Activated T-cell treated with anti-CD3 and anti-CD28 coated beads, Interleukin-2, amount 50 U/mL, for 72 hours (primary cell): ENCODE data around the gene PSG7. TPM values are rescaled to one million over a fixed set of nuclear protein-coding genes. Genes with fewer than 3 reads are reported as not detected.
"Not testable (repeated sequence)": the region's sequence is repeated elsewhere in the genome, so short reads cannot be mapped to it uniquely, and the experiment has no call there.

ENCODE experiments used
- ATAC-seq, 2 donors: fragments of 150-1000 bp; cut with Tn5 transposase; replicated peaks in 1 of 2; 2 replicates each; pipeline ENCODE4 v1.10.0; 2021; ENCODE audit warnings: moderate library complexity in 2 of 2, mild to moderate bottlenecking in 1 of 2
- DNase-seq, 2 donors: peaks; one replicate each; pipeline ENCODE4 v3.0.0; 2021 to 2022; ENCODE audit warnings: mixed read lengths in 1 of 2
- H3K27ac Mint-ChIP-seq: one replicate; pipeline ENCODE4 v1.8.0; 2022; ENCODE audit warnings: mild to moderate bottlenecking, moderate library complexity, mixed read lengths
- H3K27me3 Mint-ChIP-seq: one replicate; pipeline ENCODE4 v1.8.0; 2022; ENCODE audit warnings: low read depth, mixed read lengths
- H3K36me3 Mint-ChIP-seq, 2 donors: one replicate each; pipeline ENCODE4 v1.8.0; 2022; ENCODE audit warnings: mixed read lengths in 2 of 2, mild to moderate bottlenecking in 1 of 2; ENCODE audit not compliant: insufficient read depth in 2 of 2
- H3K4me1 Mint-ChIP-seq: one replicate; pipeline ENCODE4 v1.8.0; 2022; ENCODE audit warnings: low read depth, mixed read lengths
- H3K4me3 Mint-ChIP-seq, 2 donors: one replicate each; pipeline ENCODE4 v1.8.0; 2022; ENCODE audit warnings: mild to moderate bottlenecking in 2 of 2, mixed read lengths in 2 of 2, moderate library complexity in 2 of 2
- H3K9me3 Mint-ChIP-seq, 2 donors: one replicate each; pipeline ENCODE4 v1.8.0; 2022; ENCODE audit warnings: mixed read lengths in 2 of 2
- total RNA-seq, 2 donors: library from RNA; stranded (reverse); gene quantifications; one replicate each; pipeline ENCODE4 v1.2.3, GENCODE V29; 2022

PSG7 gene
- total RNA-seq, 2 donors from 2014 or later: not detected

DNA sequence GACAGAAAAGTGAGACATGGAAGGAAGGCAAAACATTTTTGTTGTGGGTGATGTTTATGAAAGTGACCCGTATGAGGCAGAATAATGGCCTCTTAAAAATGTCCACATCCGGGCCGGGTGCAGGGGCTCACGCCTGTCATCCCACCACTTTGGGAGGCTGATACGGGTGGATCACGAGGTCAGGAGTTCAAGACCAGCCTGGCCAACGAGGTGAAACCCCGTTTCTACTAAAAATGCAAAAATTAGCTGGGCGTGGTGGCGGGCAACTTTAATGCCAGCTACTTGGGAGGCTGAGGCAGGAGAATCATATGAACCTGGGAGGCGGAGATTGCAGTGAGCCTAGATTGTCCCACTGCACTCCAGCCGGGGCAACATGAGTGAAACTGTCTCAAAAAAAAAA, 37.3 kb downstream of the PSG7 start:
- H3K9me3 Mint-ChIP-seq, ATAC-seq, H3K36me3 Mint-ChIP-seq, H3K27ac Mint-ChIP-seq, H3K27me3 Mint-ChIP-seq, H3K4me1 Mint-ChIP-seq, DNase-seq, H3K4me3 Mint-ChIP-seq: not testable (repeated sequence)

DNA sequence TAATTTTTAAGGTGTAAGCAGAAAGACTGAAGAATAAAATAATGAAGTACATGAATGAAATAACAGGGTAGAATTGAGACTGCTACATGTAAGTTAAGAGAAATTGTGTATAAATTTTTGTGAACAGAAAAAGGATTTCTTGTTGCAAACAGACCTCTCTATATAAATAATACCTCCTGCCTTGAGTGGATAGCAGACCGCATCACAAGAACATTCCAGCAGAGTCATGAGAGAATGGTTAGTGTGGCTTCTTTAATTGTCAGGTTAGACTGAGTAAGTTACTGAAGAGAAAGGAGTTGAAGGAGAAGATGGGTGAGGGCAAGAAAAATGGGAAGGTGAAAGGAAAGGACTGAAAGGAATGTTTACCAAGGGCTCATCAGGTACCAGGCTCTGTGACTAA, 37.9 kb downstream of the PSG7 start:
- not testable (repeated sequence) for H3K36me3 Mint-ChIP-seq, H3K27ac Mint-ChIP-seq, H3K9me3 Mint-ChIP-seq, H3K4me1 Mint-ChIP-seq, H3K4me3 Mint-ChIP-seq, ATAC-seq, DNase-seq, H3K27me3 Mint-ChIP-seq

DNA sequence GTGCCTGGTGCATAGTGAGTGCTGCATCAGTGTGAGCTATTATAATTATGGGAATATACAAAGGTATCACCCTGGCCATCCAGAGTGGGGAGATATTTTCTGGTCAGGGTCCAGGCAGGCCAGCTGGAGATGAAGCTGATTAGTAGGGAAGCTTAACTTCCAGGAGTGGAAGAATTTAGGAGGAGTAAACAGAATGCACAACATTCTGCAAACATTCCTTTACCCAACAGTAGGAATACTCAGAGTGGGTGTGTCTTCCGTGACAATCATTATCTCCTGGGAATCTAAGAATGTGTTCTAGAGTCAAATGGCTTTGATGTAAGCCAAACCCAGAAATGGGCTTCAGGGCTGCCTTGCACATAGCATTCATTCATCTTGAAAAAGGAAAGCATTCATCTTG, 38.4 kb downstream of the PSG7 start:
- H3K27ac Mint-ChIP-seq, ATAC-seq, DNase-seq, H3K4me1 Mint-ChIP-seq, H3K4me3 Mint-ChIP-seq, H3K9me3 Mint-ChIP-seq, H3K36me3 Mint-ChIP-seq, H3K27me3 Mint-ChIP-seq: not testable (repeated sequence)

DNA sequence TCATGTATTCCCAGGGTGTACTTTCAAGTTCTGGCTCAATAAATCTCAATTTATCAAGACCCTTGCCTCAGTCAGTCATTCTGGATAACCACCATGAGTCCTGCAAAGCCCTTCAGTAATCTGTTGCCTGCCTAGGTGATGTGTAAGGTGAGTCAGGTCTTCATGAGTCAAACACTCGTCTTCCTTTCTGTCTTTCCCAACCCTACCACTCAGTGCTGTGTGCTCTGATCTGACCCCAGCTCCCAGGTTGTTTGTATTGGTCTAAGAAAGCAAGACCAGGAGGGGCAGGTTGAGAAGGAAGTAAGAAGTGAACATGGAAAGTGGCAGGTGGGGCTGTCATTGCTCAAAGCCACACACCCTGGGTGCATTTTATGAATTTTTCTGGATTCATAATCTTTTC, 39.3 kb downstream of the PSG7 start:
- H3K36me3 Mint-ChIP-seq, H3K27ac Mint-ChIP-seq, H3K27me3 Mint-ChIP-seq, ATAC-seq, H3K9me3 Mint-ChIP-seq, H3K4me3 Mint-ChIP-seq, H3K4me1 Mint-ChIP-seq, DNase-seq: not testable (repeated sequence)

DNA sequence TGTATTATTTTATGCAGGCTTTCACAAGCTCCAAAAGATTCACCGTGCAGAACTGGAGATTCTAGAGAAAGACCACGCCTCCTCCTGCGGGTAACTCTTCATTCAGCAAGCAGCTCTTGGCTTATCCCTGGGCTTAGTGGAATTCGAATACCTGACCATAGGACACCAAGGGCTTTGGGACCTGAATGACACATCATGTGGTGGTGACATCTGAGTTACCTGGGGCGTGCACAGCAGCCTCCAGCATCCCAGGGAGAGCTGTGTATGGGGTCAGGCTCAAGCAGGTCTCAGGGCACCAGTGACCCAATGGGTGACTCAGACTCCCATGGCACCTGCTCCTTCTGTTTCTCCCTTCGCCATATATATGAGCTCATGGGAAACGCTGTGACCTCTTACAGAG, 46.6 kb downstream of the PSG7 start:
- H3K4me3 Mint-ChIP-seq, H3K27me3 Mint-ChIP-seq, DNase-seq, ATAC-seq, H3K4me1 Mint-ChIP-seq, H3K27ac Mint-ChIP-seq, H3K9me3 Mint-ChIP-seq, H3K36me3 Mint-ChIP-seq: not testable (repeated sequence)

DNA sequence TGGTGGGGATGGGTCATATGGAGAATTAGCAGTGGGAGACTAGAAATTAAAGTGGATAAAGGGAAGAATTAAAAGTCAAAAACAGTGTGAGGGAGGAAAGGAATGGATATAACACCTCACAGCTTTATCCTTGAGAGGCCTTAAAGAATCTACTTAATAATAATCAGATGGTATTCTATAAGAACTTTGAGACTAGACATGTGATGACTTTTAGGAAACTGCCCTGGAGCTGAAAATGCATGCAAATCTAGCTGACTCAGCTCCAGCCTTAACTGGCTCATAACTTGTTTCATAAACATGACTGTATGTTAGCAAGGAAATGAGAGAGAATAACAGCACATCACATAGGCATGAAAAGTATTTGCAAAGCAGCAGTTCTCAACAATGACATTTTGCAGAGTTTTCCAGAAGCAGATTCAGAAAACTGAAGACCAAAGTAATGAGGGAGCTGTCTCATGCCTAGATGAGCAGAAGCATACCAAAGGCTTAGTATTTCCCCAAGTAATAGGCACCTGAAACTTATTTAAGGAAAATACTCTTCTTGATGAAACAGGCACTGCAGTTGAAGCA, 49.0 kb downstream of the PSG7 start:
- not testable (repeated sequence) for H3K4me3 Mint-ChIP-seq, H3K4me1 Mint-ChIP-seq, DNase-seq, H3K9me3 Mint-ChIP-seq, ATAC-seq, H3K27ac Mint-ChIP-seq, H3K36me3 Mint-ChIP-seq
- H3K27me3 Mint-ChIP-seq: peaks cover 17% of the 10 kb centered on the region

DNA sequence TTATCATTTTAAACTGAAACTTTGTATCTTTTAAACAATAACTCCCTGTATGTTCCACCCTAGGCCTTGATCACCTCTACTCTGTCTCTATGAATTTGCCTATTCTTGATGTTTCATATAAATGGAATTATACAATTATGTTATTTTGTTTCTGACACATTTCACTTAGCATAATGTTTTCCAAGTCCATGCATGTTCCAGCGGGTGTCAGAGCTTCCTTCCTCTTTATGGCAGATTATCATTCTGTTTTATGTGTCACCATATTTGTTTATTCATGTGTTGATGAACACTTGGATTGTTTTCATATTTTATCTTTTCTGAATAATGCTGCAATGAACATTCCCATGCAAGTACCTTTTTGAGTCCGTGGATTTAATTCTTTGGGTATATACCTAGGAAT, 54.3 kb downstream of the PSG7 start:
- H3K27ac Mint-ChIP-seq, H3K36me3 Mint-ChIP-seq, H3K4me1 Mint-ChIP-seq, H3K9me3 Mint-ChIP-seq, H3K4me3 Mint-ChIP-seq, DNase-seq, ATAC-seq: not testable (repeated sequence)
- peaks cover 17% of the 10 kb centered on the region for H3K27me3 Mint-ChIP-seq

DNA sequence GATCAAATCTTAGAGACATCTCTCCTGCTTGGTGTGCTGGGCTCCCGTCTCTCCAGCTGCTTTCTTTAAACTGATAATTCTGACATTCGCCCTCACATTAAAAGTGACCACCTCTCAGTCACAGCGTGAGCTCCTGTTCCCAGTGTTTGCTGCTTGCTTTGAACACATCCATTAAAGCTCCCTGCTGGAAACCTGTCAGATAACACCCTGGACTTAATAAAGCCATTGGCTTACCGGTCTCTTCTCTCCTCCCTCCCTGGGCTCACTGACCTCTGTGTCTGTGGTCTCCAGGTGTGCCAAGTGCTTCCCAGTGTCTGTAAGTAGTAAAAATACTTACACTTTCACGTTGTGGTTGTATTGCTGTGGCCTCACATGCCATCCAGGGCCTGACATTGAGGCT, 55.0 kb downstream of the PSG7 start:
- not testable (repeated sequence) for H3K27ac Mint-ChIP-seq, H3K4me1 Mint-ChIP-seq, DNase-seq, H3K4me3 Mint-ChIP-seq, ATAC-seq, H3K9me3 Mint-ChIP-seq, H3K36me3 Mint-ChIP-seq
- H3K27me3 Mint-ChIP-seq: peaks cover 17% of the 10 kb centered on the region

DNA sequence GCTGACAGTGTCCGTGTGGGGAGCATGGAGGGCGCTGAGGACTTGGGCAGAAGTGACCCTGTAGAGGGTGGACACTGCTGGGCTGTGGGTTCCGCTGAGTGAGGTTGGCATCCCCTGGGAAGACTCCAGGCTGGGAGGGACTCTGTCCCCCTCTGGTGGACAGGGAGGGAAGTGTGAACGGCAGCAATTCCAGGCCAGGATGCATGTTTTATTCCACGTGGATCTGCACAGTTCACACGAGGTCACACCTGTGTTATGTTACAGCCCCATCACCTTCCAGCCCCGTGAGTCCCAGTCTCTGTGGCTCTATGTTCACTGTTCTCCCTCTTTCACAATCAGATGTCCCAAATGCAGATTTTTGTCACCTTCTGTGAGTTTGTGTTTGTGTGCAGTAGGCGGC, 55.7 kb downstream of the PSG7 start:
- not testable (repeated sequence) for H3K27ac Mint-ChIP-seq, ATAC-seq, DNase-seq, H3K36me3 Mint-ChIP-seq, H3K9me3 Mint-ChIP-seq, H3K4me3 Mint-ChIP-seq, H3K4me1 Mint-ChIP-seq
- peaks cover 17% of the 10 kb centered on the region for H3K27me3 Mint-ChIP-seq

DNA sequence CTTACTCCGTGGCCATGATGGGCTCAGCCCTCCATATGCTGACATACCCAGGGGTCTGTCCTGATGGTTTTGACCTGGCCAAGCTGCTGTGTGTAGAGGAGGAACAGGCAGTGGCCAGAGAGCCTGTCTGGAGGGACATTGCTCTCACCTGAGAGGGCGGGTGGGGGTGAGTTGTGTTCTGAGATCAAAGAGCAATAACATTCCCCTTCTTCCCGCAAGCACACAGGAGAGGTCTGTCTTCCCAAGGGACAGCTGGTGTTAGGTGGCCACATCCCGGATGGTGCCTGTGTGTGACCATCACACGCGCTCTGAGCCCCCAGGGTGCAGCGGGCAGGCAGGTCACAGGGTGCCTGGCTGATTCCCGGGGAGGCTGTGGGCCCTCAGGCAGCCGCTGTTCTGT, 56.4 kb downstream of the PSG7 start:
- H3K36me3 Mint-ChIP-seq, H3K9me3 Mint-ChIP-seq, DNase-seq, H3K4me3 Mint-ChIP-seq, H3K27ac Mint-ChIP-seq, ATAC-seq, H3K4me1 Mint-ChIP-seq: not testable (repeated sequence)
- peaks cover 14% of the 10 kb centered on the region for H3K27me3 Mint-ChIP-seq

DNA sequence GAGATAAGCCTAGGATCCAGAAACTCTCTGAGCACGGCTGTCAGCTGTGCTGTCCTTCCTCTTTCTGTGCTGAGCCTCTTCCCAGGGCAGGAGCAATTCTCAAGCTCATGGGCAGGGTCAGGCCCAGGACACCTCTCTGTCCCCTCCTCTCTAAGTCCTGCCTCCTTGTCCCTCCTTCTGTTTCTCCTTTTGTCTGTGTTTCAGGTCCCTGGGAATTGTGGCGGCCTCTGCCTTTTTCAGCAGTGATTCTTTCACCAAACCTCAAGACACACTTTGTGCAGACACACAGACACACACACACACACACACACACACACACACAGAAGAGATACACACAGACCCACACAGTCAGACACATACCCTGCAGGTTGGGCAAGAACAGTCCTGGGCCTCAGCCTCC, 57.4 kb downstream of the PSG7 start, which contains the start of gene PSG1:
Gene PSG1, minus strand, starts transcription at position 101 of the 400 bp plus-strand sequence. CDS start 132 bp downstream, outside the sequence.
- Mint-ChIP-seq H3K27me3 (peaks cover 7% of the 10 kb centered on the region), H3K4me1 (no peaks in the 10 kb centered on the region), H3K9me3 (no peaks in the 10 kb centered on the region), H3K27ac (no peak within 1 kb of the TSS), H3K4me3 (no peak within 1 kb of the TSS), H3K36me3 (no peaks in the 10 kb centered on the region)
- no peak for ATAC-seq
- DNase-seq: no peak

DNA sequence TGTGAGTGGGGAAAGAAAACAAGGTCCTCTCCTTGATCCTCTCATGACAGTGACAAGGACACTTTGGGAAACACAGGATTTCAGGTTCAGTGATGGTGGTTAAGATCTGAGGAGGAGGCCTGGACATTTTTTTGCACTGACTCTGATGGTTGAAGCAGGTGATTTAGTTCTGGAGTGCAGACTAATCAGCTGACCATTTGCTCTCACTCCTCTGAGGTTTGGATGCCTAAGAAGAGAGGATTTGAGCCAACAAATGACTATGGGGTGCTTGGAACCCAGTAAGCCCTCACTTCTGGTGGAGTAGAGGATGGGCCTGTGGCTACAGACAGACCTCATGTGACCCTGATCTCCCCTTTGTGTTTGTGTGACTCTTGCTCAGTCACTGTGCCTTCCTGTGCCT, 60.4 kb downstream of the PSG7 start:
- not testable (repeated sequence) for H3K4me3 Mint-ChIP-seq, H3K9me3 Mint-ChIP-seq, H3K27me3 Mint-ChIP-seq, ATAC-seq, DNase-seq, H3K36me3 Mint-ChIP-seq, H3K27ac Mint-ChIP-seq, H3K4me1 Mint-ChIP-seq

DNA sequence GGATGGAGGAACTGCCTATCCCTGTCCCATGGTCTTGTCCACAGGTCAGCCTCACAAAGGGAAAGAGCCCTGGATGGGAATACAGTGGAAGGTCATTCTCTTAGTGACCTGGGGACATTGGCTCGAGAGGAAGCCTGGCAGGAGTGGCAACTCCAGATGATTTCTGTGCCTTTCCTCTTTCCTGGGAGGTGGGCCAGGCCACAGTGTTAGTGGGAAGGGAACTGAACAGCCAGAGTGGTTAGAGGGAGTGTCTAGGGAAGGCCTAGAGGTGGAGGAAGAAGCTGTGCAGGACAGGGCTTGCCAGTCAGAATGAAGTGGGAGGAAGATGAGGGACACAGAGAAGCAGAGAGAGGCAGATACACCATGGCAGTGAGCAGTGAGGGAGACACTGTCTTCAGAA, 61.1 kb downstream of the PSG7 start:
- not testable (repeated sequence) for ATAC-seq, DNase-seq, H3K36me3 Mint-ChIP-seq, H3K4me3 Mint-ChIP-seq, H3K27me3 Mint-ChIP-seq, H3K27ac Mint-ChIP-seq, H3K4me1 Mint-ChIP-seq, H3K9me3 Mint-ChIP-seq
